Stomach (tissue), 4 donors: ENCODE results near the gene GAN.

ENCODE experiments used
- EP300 ChIP-seq: sonication (generic); formaldehyde crosslinking; IDR thresholded peaks from one replicate; pipeline ENCODE4 v1.6.1; 2017; ENCODE audit warnings: antibody characterized with exemption
- POLR2A ChIP-seq, 4 donors: fragments of 450-650 bp; IDR thresholded peaks; one replicate each; pipeline ENCODE4 v1.6.1; 2016; ENCODE audit warnings: antibody characterized with exemption in 4 of 4, control low read depth in 2 of 4, mild to moderate bottlenecking in 1 of 4, moderate library complexity in 1 of 4

- no peak for TF ChIP-seq EP300
- no peak for TF ChIP-seq POLR2A (IDR thresholded peaks at IDR 0.05)
Observed at GRCh38 chr16:81403208-81403600, 88.4 kb downstream of the GAN start.
